Thyroid gland (tissue), 4 donors: Measurements from ENCODE around the gene DTX1. TPM values are rescaled to one million over a fixed set of nuclear protein-coding genes. Genes with fewer than 3 reads are reported as not detected.

Experiments used
- DNase-seq, 2 donors: peaks; one replicate each; pipeline ENCODE4 v3.0.0-alpha.2; 2019
- H3K27ac ChIP-seq, 3 donors: fragments of 200-600 bp; sonication (generic); 1 replicate in 2 of 3; 2 replicates in 1 of 3; pipeline ENCODE4 v1.5.1; 2016 to 2019; ENCODE audit warnings: mild to moderate bottlenecking in 1 of 3, moderate library complexity in 1 of 3
- H3K27me3 ChIP-seq: fragments of 200-600 bp; sonication (generic); one replicate; pipeline ENCODE4 v1.5.1; 2019
- H3K36me3 ChIP-seq, 2 donors: fragments of 200-600 bp; sonication (generic); one replicate each; pipeline ENCODE4 v1.5.1; 2016 to 2019
- H3K4me1 ChIP-seq, 2 donors: fragments of 200-600 bp; sonication (generic); one replicate each; pipeline ENCODE4 v1.5.1; 2017 to 2019
- H3K4me3 ChIP-seq, 3 donors: fragments of 200-600 bp; sonication (generic); replicated peaks in 1 of 3; 1 replicate in 2 of 3; 2 replicates in 1 of 3; pipeline ENCODE4 v1.5.1; 2016; ENCODE audit warnings: mild to moderate bottlenecking in 1 of 3
- H3K9me3 ChIP-seq: fragments of 200-600 bp; sonication (generic); one replicate; pipeline ENCODE4 v1.5.1; 2017
- CTCF ChIP-seq, 6 experiments: fragments of 200-600 bp in 3 of 6; fragments of 450-650 bp in 3 of 6; sonication (generic) in 3 of 6; IDR thresholded peaks; one replicate each; pipeline ENCODE4 v1.5.1; 2016 to 2019; ENCODE audit warnings: antibody characterized with exemption in 6 of 6, mild to moderate bottlenecking in 2 of 6, inconsistent platforms in 1 of 6, moderate library complexity in 1 of 6
- POLR2A ChIP-seq, 2 donors: fragments of 450-650 bp; IDR thresholded peaks; one replicate each; pipeline ENCODE4 v1.6.1; 2017; ENCODE audit warnings: antibody characterized with exemption in 2 of 2, mild to moderate bottlenecking in 2 of 2, moderate library complexity in 1 of 2
- WGBS, 2 donors: methylation state at CpG; one replicate each; pipeline ENCODE4 v1.1.5; 2017; 5-methylcytosine and 5-hydroxymethylcytosine counted together
- intact Hi-C: fragments of 100-400 bp; cut with DNase I; formaldehyde crosslinking; loops from one replicate; pipeline ENCODE4 v1.15.1; 2023
- total RNA-seq, 4 donors: library from RNA; depleted of rRNA; stranded (reverse); fragments of >200 nt; gene quantifications; one replicate each; pipeline ENCODE4 v1.2.3, GENCODE V29; 2016

The DTX1 gene
- total RNA-seq, 4 donors from 2014 or later = 11.5 to 37.1 (median 20.6) TPM

- Histone ChIP-seq H3K36me3 (no peaks in the 10 kb centered on the region), H3K4me3 (no peak overlapping the region), H3K9me3 (no peaks in the 10 kb centered on the region), H3K27ac (peak overlapping the region in 2 of 3 donors; percentile 33 to 36), H3K4me1 (peaks cover 32 to 50% of the 10 kb centered on the region in 2 donors), H3K27me3 (no peaks in the 10 kb centered on the region)
- DNase-seq = no peak
- intact Hi-C loops = no loop called here
- TF ChIP-seq CTCF (IDR thresholded peaks at IDR 0.05) = no peak
- TF ChIP-seq POLR2A (IDR thresholded peaks at IDR 0.05) = no peak
- WGBS, 2 donors = 75 to 78% methylated on average over 5 of the region's 5 CpGs
Observed at GRCh38 chr12:113144806-113145205, 88.3 kb downstream of the DTX1 start.

- WGBS, 2 donors = 61 to 84% methylated on average over 7 to 12 of the region's 12 CpGs
- no peak overlapping the region for H3K4me3 ChIP-seq
- no peaks in the 10 kb centered on the region for H3K9me3 ChIP-seq
Observed at GRCh38 chr12:113145720-113146551, 89.4 kb downstream of the DTX1 start.

DNA sequence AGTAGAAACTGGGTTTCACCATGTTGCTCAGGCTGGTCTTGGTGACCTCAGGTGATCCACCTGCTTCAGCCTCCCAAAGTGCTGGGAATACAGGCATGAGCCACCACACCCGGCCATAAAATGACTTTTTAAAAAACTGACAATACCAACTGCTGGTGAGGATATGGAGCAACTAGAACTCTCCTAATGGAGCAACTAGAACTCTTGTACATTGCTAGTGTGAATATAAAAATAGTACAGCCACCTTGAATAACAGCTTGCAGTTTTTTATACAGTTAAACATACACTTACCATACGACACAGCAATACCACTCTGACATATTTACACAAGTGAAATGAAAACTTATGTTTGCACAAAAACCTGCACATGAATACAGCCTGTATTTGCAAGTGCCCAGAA is 90.5 kb downstream of the DTX1 start:
- H3K27ac ChIP-seq = no peak overlapping the region
- no peak for DNase-seq
- no peak overlapping the region for H3K4me3 ChIP-seq
- peaks cover 21 to 33% of the 10 kb centered on the region in 2 donors for H3K4me1 ChIP-seq
- intact Hi-C loops = no loop called here
- H3K36me3 ChIP-seq = no peaks in the 10 kb centered on the region
- 90 to 98% methylated on average over 2 of the region's 2 CpGs for WGBS, 2 donors
- TF ChIP-seq POLR2A (IDR thresholded peaks at IDR 0.05) (no peak), CTCF (IDR thresholded peaks at IDR 0.05) (no peak)
- no peaks in the 10 kb centered on the region for H3K27me3 ChIP-seq
- no peaks in the 10 kb centered on the region for H3K9me3 ChIP-seq

More at GRCh38 chr12:113145720-113146551, 89.4 kb downstream of the DTX1 start:
- Histone ChIP-seq H3K36me3 (no peaks in the 10 kb centered on the region), H3K27me3 (no peaks in the 10 kb centered on the region), H3K4me1 (peaks cover 27 to 44% of the 10 kb centered on the region in 2 donors), H3K27ac (peak overlapping the region in 2 of 3 donors; percentile 33 to 36)
- intact Hi-C loops = no loop called here
- TF ChIP-seq POLR2A (IDR thresholded peaks at IDR 0.05) = no peak
- no peak for TF ChIP-seq CTCF (IDR thresholded peaks at IDR 0.05)
- peak; percentile 57 to 70 for DNase-seq

Other genes with a start within 250 kb of the DTX1 start
- gene OAS1, start 149.8 kb upstream of the DTX1 start, total RNA-seq = 1 to 10 TPM; 5.5 to 9.2 (median 7.0) TPM
- gene OAS3, start 118.3 kb upstream of the DTX1 start, total RNA-seq = 1 to 10 TPM; 3.0 to 7.4 (median 5.7) TPM
- gene OAS2, start 78.2 kb upstream of the DTX1 start, total RNA-seq = 1 to 10 TPM; 2.7 to 9.1 (median 6.0) TPM
- gene RASAL1, start 79.0 kb downstream of the DTX1 start, total RNA-seq = 10 to 100 TPM; 27.3 to 52.9 (median 45.1) TPM
- gene CFAP73, start 93.0 kb downstream of the DTX1 start, total RNA-seq = under 1 TPM in 1 of 4 donors, not detected in 3; 0.56 TPM
- 10 to 100 TPM; 59.9 to 79.3 (median 68.8) TPM for gene DDX54, start 128.7 kb downstream of the DTX1 start, total RNA-seq
- gene RITA1, start 129.0 kb downstream of the DTX1 start, total RNA-seq = 10 to 100 TPM; 26.6 to 39.6 (median 32.8) TPM
- 100 to 1,000 TPM in 2 of 4 donors, 10 to 100 TPM in 2; 58.3 to 135 (median 109) TPM for gene TPCN1, start 164.7 kb downstream of the DTX1 start, total RNA-seq